ENCODE measurements around the gene OR6C6.

The OR6C6 gene

DNA sequence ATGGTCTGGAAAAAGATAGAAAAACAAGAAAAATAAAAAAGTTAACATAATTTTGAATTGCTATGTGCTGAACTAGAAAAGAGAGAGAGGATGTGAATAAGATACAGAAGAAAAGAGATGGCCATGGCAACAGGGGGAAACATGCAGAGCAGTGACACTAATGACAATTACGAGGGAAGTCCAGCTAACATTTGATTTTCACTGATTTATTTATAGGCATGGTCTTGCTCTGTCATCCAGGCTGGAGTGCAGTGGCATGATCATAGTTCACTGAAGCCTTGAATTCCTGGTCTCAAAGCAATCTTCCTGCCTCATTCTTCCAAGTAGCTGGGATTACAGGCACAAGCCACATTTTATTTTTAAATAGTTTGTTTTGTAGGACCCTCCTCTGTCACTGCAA lies 50.2 kb downstream of the OR6C6 start:
- Histone ChIP-seq H4K5ac (ENCODE audit: low read length) (no peak overlapping the region), H3K4ac (ENCODE audit: low read depth, low read length) (no peak overlapping the region), H3K9ac (ENCODE audit: low read length) (no peak overlapping the region), H3K79me1 (ENCODE audit: low read length) (no peaks in the 10 kb centered on the region), H3K18ac (ENCODE audit: low read length) (no peak overlapping the region), H2BK15ac (replicated peaks; ENCODE audit: low read depth) (no peak overlapping the region), H2AK5ac (ENCODE audit: low read length) (no peak overlapping the region), H4K8ac (ENCODE audit: low read depth, low read length) (no peak overlapping the region), H3K4me2 (ENCODE audit: low read length) (no peak overlapping the region), H3K4me3 (ENCODE audit: low read length) (no peak overlapping the region), H3K27me3 (ENCODE audit: insufficient read depth, low read length, poor library complexity) (no peaks in the 10 kb centered on the region), H2BK120ac (ENCODE audit: low read depth, low read length) (no peak overlapping the region), H3K23ac (ENCODE audit: low read length) (no peak overlapping the region), H2BK5ac (ENCODE audit: low read length) (no peak overlapping the region), H3K36me3 (ENCODE audit: control insufficient read depth, insufficient read depth, low read length) (no peaks in the 10 kb centered on the region), H3K56ac (ENCODE audit: low read length) (no peak overlapping the region), H3K79me2 (ENCODE audit: control insufficient read depth, insufficient read depth, low read length) (no peaks in the 10 kb centered on the region), H3K4me1 (ENCODE audit: control insufficient read depth, low read depth, low read length) (no peaks in the 10 kb centered on the region), H3K27ac (ENCODE audit: low read depth, low read length) (no peak overlapping the region)
- WGBS (ENCODE audit: extremely low coverage, insufficient coverage, low lambda C conversion rate), result no CpG with 5 or more reads among the region's 1 CpG
- no peak for DNase-seq

- Histone ChIP-seq H3K79me2 (ENCODE audit: control insufficient read depth, insufficient read depth, low read length) (no peaks in the 10 kb centered on the region), H2BK15ac (replicated peaks; ENCODE audit: low read depth) (no peak within 1 kb of the TSS), H3K36me3 (ENCODE audit: control insufficient read depth, insufficient read depth, low read length) (no peaks in the 10 kb centered on the region), H3K4me3 (ENCODE audit: low read length) (no peak within 1 kb of the TSS), H2BK120ac (ENCODE audit: low read depth, low read length) (no peak within 1 kb of the TSS), H3K4ac (ENCODE audit: low read depth, low read length) (no peak within 1 kb of the TSS), H3K23ac (ENCODE audit: low read length) (no peak within 1 kb of the TSS), H3K27me3 (ENCODE audit: insufficient read depth, low read length, poor library complexity) (no peaks in the 10 kb centered on the region), H2AK5ac (ENCODE audit: low read length) (no peak within 1 kb of the TSS), H4K5ac (ENCODE audit: low read length) (no peak within 1 kb of the TSS), H2BK5ac (ENCODE audit: low read length) (no peak within 1 kb of the TSS), H3K18ac (ENCODE audit: low read length) (no peak within 1 kb of the TSS), H3K4me1 (ENCODE audit: control insufficient read depth, low read depth, low read length) (no peaks in the 10 kb centered on the region), H3K9ac (ENCODE audit: low read length) (no peak within 1 kb of the TSS), H3K4me2 (ENCODE audit: low read length) (no peak within 1 kb of the TSS), H3K79me1 (ENCODE audit: low read length) (no peaks in the 10 kb centered on the region), H3K27ac (ENCODE audit: low read depth, low read length) (no peak within 1 kb of the TSS), H3K56ac (ENCODE audit: low read length) (no peak within 1 kb of the TSS), H4K8ac (ENCODE audit: low read depth, low read length) (no peak within 1 kb of the TSS)
- no peak for DNase-seq
- no CpG with 5 or more reads among the region's 3 CpGs for WGBS (ENCODE audit: extremely low coverage, insufficient coverage, low lambda C conversion rate)
Measured at GRCh38 chr12:55244309-55244708, 52.1 kb downstream of the OR6C6 start, which contains the start of gene OR6C74. TSS of gene OR6C74 (plus strand) at chr12:55244609. CDS start at chr12:55247288, 2,679 bp downstream.
